ENCODE data around the gene CFAP20DC. TPM values are rescaled to one million over a fixed set of nuclear protein-coding genes. Genes with fewer than 3 reads are reported as not detected.

The CFAP20DC gene
- total RNA-seq, 2 experiments from 2014 or later: 2.4 to 2.5 TPM

- no peak overlapping the region for H3K4me3 Mint-ChIP-seq
- H3K36me3 Mint-ChIP-seq: no peaks in the 10 kb centered on the region
- no peaks in the 10 kb centered on the region for H3K4me1 Mint-ChIP-seq (ENCODE audit: low read depth)
- H3K27ac Mint-ChIP-seq: no peak overlapping the region
- no peak for DNase-seq
- POLR2A ChIA-PET: no interaction called here
- no peaks in the 10 kb centered on the region for H3K27me3 Mint-ChIP-seq
- no peaks in the 10 kb centered on the region for H3K9me3 Mint-ChIP-seq
- CTCF ChIA-PET: no interaction called here
- intact Hi-C loops (cut with micrococcal nuclease): no loop called here
Observed at GRCh38 chr3:58884453-58884852, 165.4 kb downstream of the CFAP20DC start.

- Mint-ChIP-seq H3K36me3 (no peaks in the 10 kb centered on the region), H3K27ac (no peak overlapping the region), H3K4me3 (no peak overlapping the region), H3K9me3 (no peaks in the 10 kb centered on the region), H3K27me3 (peaks cover 11% of the 10 kb centered on the region), H3K4me1 (ENCODE audit: low read depth) (no peaks in the 10 kb centered on the region)
- no peak for DNase-seq
- POLR2A ChIA-PET: no interaction called here
- intact Hi-C loops (cut with micrococcal nuclease): no loop called here
- CTCF ChIA-PET: no interaction called here
Observed at GRCh38 chr3:58880182-58880581, 169.6 kb downstream of the CFAP20DC start.

GRCh38 chr3:58874795-58875194 lies 175.0 kb downstream of the CFAP20DC start:
- no peaks in the 10 kb centered on the region for H3K9me3 Mint-ChIP-seq
- intact Hi-C loops (cut with micrococcal nuclease): loop anchor here (1.0 kb wide), 1 partner anchor 25 kb away; no protein-coding TSS in a partner anchor
- peak overlapping the region; percentile 62 for H3K27ac Mint-ChIP-seq

GRCh38 chr3:58874248-58874741 lies 175.5 kb downstream of the CFAP20DC start:
- ChIA-PET CTCF (no interaction called here), POLR2A (no interaction called here)
- Mint-ChIP-seq H3K36me3 (no peaks in the 10 kb centered on the region), H3K9me3 (no peaks in the 10 kb centered on the region), H3K4me1 (ENCODE audit: low read depth) (peaks cover 11% of the 10 kb centered on the region), H3K27ac (peak overlapping the region; percentile 62), H3K4me3 (no peak overlapping the region), H3K27me3 (peaks cover 13% of the 10 kb centered on the region)
- DNase-seq: peak; percentile 12
- intact Hi-C loops (cut with micrococcal nuclease): loop anchor here (1.0 kb wide), 1 partner anchor 25 kb away; no protein-coding TSS in a partner anchor

More at GRCh38 chr3:58874795-58875194, 175.0 kb downstream of the CFAP20DC start:
- DNase-seq: peak; percentile 29
- Mint-ChIP-seq H3K27me3 (peaks cover 13% of the 10 kb centered on the region), H3K4me1 (ENCODE audit: low read depth) (peaks cover 11% of the 10 kb centered on the region), H3K4me3 (no peak overlapping the region), H3K36me3 (no peaks in the 10 kb centered on the region)
- POLR2A ChIA-PET: no interaction called here
- CTCF ChIA-PET: no interaction called here

- Mint-ChIP-seq H3K4me3 (no peak overlapping the region), H3K36me3 (no peaks in the 10 kb centered on the region), H3K9me3 (no peaks in the 10 kb centered on the region), H3K4me1 (ENCODE audit: low read depth) (no peaks in the 10 kb centered on the region), H3K27me3 (peaks cover 3% of the 10 kb centered on the region), H3K27ac (no peak overlapping the region)
- POLR2A ChIA-PET: no interaction called here
- DNase-seq: no peak
- CTCF ChIA-PET: no interaction called here
- intact Hi-C loops (cut with micrococcal nuclease): no loop called here
Observed at GRCh38 chr3:58868097-58868779, 181.6 kb downstream of the CFAP20DC start.

- H3K9me3 Mint-ChIP-seq: no peaks in the 10 kb centered on the region
- H3K27ac Mint-ChIP-seq: no peak overlapping the region
- H3K4me1 Mint-ChIP-seq (ENCODE audit: low read depth): no peaks in the 10 kb centered on the region
- POLR2A ChIA-PET: no interaction called here
- no peak overlapping the region for H3K4me3 Mint-ChIP-seq
- intact Hi-C loops (cut with micrococcal nuclease): no loop called here
- no peak for DNase-seq
- CTCF ChIA-PET: no interaction called here
- H3K36me3 Mint-ChIP-seq: no peaks in the 10 kb centered on the region
- H3K27me3 Mint-ChIP-seq: peaks cover 5% of the 10 kb centered on the region
Observed at GRCh38 chr3:58867621-58868020, 182.2 kb downstream of the CFAP20DC start.

GRCh38 chr3:58866079-58866478 lies 183.7 kb downstream of the CFAP20DC start:
- ChIA-PET CTCF (no interaction called here), POLR2A (no interaction called here)
- DNase-seq: no peak
- peaks cover 6% of the 10 kb centered on the region for H3K27me3 Mint-ChIP-seq
- H3K36me3 Mint-ChIP-seq: no peaks in the 10 kb centered on the region
- H3K9me3 Mint-ChIP-seq: no peaks in the 10 kb centered on the region
- H3K4me1 Mint-ChIP-seq (ENCODE audit: low read depth): no peaks in the 10 kb centered on the region
- H3K27ac Mint-ChIP-seq: no peak overlapping the region
- H3K4me3 Mint-ChIP-seq: no peak overlapping the region
- intact Hi-C loops (cut with micrococcal nuclease): no loop called here

- Mint-ChIP-seq H3K9me3 (no peaks in the 10 kb centered on the region), H3K4me3 (no peak overlapping the region), H3K27me3 (peaks cover 6% of the 10 kb centered on the region), H3K4me1 (ENCODE audit: low read depth) (no peaks in the 10 kb centered on the region), H3K27ac (no peak overlapping the region), H3K36me3 (no peaks in the 10 kb centered on the region)
- DNase-seq: no peak
- POLR2A ChIA-PET: no interaction called here
- intact Hi-C loops (cut with micrococcal nuclease): no loop called here
- CTCF ChIA-PET: no interaction called here
Observed at GRCh38 chr3:58864480-58864879, 185.3 kb downstream of the CFAP20DC start.

- Mint-ChIP-seq H3K36me3 (no peaks in the 10 kb centered on the region), H3K4me3 (no peak overlapping the region), H3K27ac (no peak overlapping the region), H3K4me1 (ENCODE audit: low read depth) (no peaks in the 10 kb centered on the region), H3K27me3 (peaks cover 6% of the 10 kb centered on the region), H3K9me3 (no peaks in the 10 kb centered on the region)
- no peak for DNase-seq
- intact Hi-C loops (cut with micrococcal nuclease): no loop called here
- POLR2A ChIA-PET: no interaction called here
- CTCF ChIA-PET: no interaction called here
Observed at GRCh38 chr3:58863206-58863605, 186.6 kb downstream of the CFAP20DC start.

GRCh38 chr3:58861551-58861950 lies 188.3 kb downstream of the CFAP20DC start:
- CTCF ChIA-PET: no interaction called here
- intact Hi-C loops (cut with micrococcal nuclease): no loop called here

GRCh38 chr3:58858126-58858525 lies 191.7 kb downstream of the CFAP20DC start:
- intact Hi-C loops (cut with micrococcal nuclease): no loop called here
- H3K4me1 Mint-ChIP-seq (ENCODE audit: low read depth): no peaks in the 10 kb centered on the region
- H3K4me3 Mint-ChIP-seq: no peak overlapping the region
- CTCF ChIA-PET: no interaction called here
- peaks cover 6% of the 10 kb centered on the region for H3K27me3 Mint-ChIP-seq
- no peaks in the 10 kb centered on the region for H3K36me3 Mint-ChIP-seq
- POLR2A ChIA-PET: interaction anchor here (0.6 kb wide), 1 partner anchor 131 kb away, joined by 3 read pairs; no protein-coding TSS in a partner anchor
- no peak for DNase-seq
- peaks cover 2% of the 10 kb centered on the region for H3K9me3 Mint-ChIP-seq
- no peak overlapping the region for H3K27ac Mint-ChIP-seq

More at GRCh38 chr3:58861551-58861950, 188.3 kb downstream of the CFAP20DC start:
- no peak for DNase-seq
- peaks cover 6% of the 10 kb centered on the region for H3K27me3 Mint-ChIP-seq
- POLR2A ChIA-PET: no interaction called here
- no peak overlapping the region for H3K4me3 Mint-ChIP-seq
- no peaks in the 10 kb centered on the region for H3K36me3 Mint-ChIP-seq
- no peak overlapping the region for H3K27ac Mint-ChIP-seq
- H3K4me1 Mint-ChIP-seq (ENCODE audit: low read depth): no peaks in the 10 kb centered on the region
- H3K9me3 Mint-ChIP-seq: no peaks in the 10 kb centered on the region

- Mint-ChIP-seq H3K36me3 (no peaks in the 10 kb centered on the region), H3K27ac (no peak overlapping the region), H3K4me3 (no peak overlapping the region), H3K4me1 (ENCODE audit: low read depth) (no peaks in the 10 kb centered on the region), H3K9me3 (peaks cover 2% of the 10 kb centered on the region), H3K27me3 (peaks cover 4% of the 10 kb centered on the region)
- ChIA-PET CTCF (no interaction called here), POLR2A (no interaction called here)
- DNase-seq: no peak
- intact Hi-C loops (cut with micrococcal nuclease): no loop called here
Observed at GRCh38 chr3:58857402-58857801, 192.4 kb downstream of the CFAP20DC start.

- peaks cover 3% of the 10 kb centered on the region for H3K9me3 Mint-ChIP-seq
- H3K27me3 Mint-ChIP-seq: no peaks in the 10 kb centered on the region
- ChIA-PET POLR2A (no interaction called here), CTCF (no interaction called here)
- no peak for DNase-seq
- no peaks in the 10 kb centered on the region for H3K4me1 Mint-ChIP-seq (ENCODE audit: low read depth)
- intact Hi-C loops (cut with micrococcal nuclease): no loop called here
- no peaks in the 10 kb centered on the region for H3K36me3 Mint-ChIP-seq
- no peak overlapping the region for H3K4me3 Mint-ChIP-seq
- no peak overlapping the region for H3K27ac Mint-ChIP-seq
Observed at GRCh38 chr3:58848826-58849225, 201.0 kb downstream of the CFAP20DC start.
